Testis (tissue), 3 donors: ENCODE data around the gene CD300LF. TPM values are rescaled to one million over a fixed set of nuclear protein-coding genes. Genes with fewer than 3 reads are reported as not detected.

ENCODE experiments used
- DNase-seq: peaks from one replicate; pipeline ENCODE4 v3.0.0-alpha.2; 2019
- H3K27ac ChIP-seq, 2 donors: fragments of 200-600 bp; sonication (generic); one replicate each; pipeline ENCODE4 v1.5.1; 2019
- H3K27me3 ChIP-seq: fragments of 200-600 bp; sonication (generic); one replicate; pipeline ENCODE4 v1.5.1; 2019
- H3K36me3 ChIP-seq: fragments of 200-600 bp; sonication (generic); one replicate; pipeline ENCODE4 v1.5.1; 2017; ENCODE audit warnings: low read depth; ENCODE audit errors: missing control alignments
- H3K4me1 ChIP-seq: fragments of 200-600 bp; sonication (generic); one replicate; pipeline ENCODE4 v1.5.1; 2019
- H3K4me3 ChIP-seq, 2 donors: fragments of 200-600 bp; sonication (generic); one replicate each; pipeline ENCODE4 v1.5.1; 2017 to 2019
- H3K9me3 ChIP-seq: fragments of 200-600 bp; sonication (generic); one replicate; pipeline ENCODE4 v1.5.1; 2017
- POLR2A ChIP-seq: fragments of 450-650 bp; IDR thresholded peaks from one replicate; pipeline ENCODE4 v1.6.1; 2017; ENCODE audit warnings: antibody characterized with exemption, mild to moderate bottlenecking, moderate library complexity
- WGBS, 2 donors: methylation state at CpG; one replicate each; pipeline ENCODE4 v1.1.5; 2018; 5-methylcytosine and 5-hydroxymethylcytosine counted together
- intact Hi-C: fragments of 100-400 bp; cut with DNase I; formaldehyde crosslinking; loops from one replicate; pipeline ENCODE4 v1.15.1; 2023; ENCODE audit warnings: low total_unique reads
- polyA plus RNA-seq: library from polyadenylated mRNA; stranded (reverse); fragments of 350-450 nt; fragmentation: Illumina TruSeq; extraction: RNeasy Lipid Tissue Mini Kit (QIAGEN cat#74804); gene quantifications from one replicate; pipeline ENCODE4 v1.2.3, GENCODE V29; 2014; ENCODE audit warnings: low read depth, low replicate concordance; ENCODE audit not compliant: insufficient read depth
- total RNA-seq, 2 donors: library from RNA; depleted of rRNA; stranded (reverse); fragments of >200 nt; gene quantifications; one replicate each; pipeline ENCODE4 v1.2.3, GENCODE V29; 2016
- TF ChIP-seq, protein P1 (sequence below), 3 experiments: fragments of 450-650 bp in 2 of 3; fragments of 200-600 bp in 1 of 3; sonication (generic) in 1 of 3; IDR thresholded peaks; one replicate each; pipeline ENCODE4 v1.5.1; 2016 to 2019; ENCODE audit warnings: antibody characterized with exemption in 3 of 3, mild to moderate bottlenecking in 2 of 3, moderate library complexity in 1 of 3

Gene CD300LF
- total and polyA plus RNA-seq, 3 donors from 2014 or later = 0.43 to 1.1 (median 0.79) TPM

DNA sequence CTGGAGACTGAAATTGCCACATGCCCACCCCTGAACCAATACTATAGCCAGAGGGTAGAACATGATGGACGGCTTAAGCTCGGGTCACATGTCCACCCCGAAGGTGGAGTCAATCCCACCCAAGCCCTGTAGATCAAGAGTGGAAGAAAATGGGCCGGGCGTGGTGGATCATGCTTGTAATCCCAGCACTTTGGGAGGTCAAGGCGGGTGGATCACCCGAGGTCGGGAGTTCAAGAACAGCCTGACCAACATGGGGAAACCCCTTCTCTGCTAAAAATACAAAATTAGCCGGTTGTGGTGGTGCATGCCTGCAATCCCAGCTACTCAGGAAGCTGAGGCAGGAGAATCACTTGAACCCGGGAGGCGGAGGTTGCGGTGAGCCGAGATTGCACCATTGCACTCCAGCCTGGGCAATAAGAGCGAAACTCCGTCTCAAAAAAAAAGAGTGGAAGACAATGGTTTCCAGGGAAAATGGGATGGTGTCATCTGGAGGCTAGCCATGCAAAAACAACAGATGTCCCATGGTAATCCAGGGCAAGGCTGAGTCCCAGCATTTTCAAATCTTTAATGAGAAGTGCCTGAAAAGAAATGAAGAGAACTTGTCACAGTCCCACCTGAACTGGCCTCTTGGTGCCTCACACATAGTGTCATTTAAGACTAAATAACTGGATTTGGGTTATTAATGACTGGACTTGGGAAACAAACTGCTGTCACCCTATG lies 30.1 kb downstream of the CD300LF start:
- DNase-seq = no peak
- Histone ChIP-seq H3K27me3 (no peaks in the 10 kb centered on the region), H3K9me3 (no peaks in the 10 kb centered on the region), H3K27ac (no peak overlapping the region), H3K36me3 (no peaks in the 10 kb centered on the region), H3K4me1 (no peaks in the 10 kb centered on the region), H3K4me3 (no peak overlapping the region)
- TF ChIP-seq, protein P1, sequence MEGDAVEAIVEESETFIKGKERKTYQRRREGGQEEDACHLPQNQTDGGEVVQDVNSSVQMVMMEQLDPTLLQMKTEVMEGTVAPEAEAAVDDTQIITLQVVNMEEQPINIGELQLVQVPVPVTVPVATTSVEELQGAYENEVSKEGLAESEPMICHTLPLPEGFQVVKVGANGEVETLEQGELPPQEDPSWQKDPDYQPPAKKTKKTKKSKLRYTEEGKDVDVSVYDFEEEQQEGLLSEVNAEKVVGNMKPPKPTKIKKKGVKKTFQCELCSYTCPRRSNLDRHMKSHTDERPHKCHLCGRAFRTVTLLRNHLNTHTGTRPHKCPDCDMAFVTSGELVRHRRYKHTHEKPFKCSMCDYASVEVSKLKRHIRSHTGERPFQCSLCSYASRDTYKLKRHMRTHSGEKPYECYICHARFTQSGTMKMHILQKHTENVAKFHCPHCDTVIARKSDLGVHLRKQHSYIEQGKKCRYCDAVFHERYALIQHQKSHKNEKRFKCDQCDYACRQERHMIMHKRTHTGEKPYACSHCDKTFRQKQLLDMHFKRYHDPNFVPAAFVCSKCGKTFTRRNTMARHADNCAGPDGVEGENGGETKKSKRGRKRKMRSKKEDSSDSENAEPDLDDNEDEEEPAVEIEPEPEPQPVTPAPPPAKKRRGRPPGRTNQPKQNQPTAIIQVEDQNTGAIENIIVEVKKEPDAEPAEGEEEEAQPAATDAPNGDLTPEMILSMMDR (IDR thresholded peaks at IDR 0.05) = no peak
- no peak for TF ChIP-seq POLR2A
- intact Hi-C loops = no loop called here
- WGBS, 2 donors = 86 to 93% methylated on average over 11 to 15 of the region's 15 CpGs

DNA sequence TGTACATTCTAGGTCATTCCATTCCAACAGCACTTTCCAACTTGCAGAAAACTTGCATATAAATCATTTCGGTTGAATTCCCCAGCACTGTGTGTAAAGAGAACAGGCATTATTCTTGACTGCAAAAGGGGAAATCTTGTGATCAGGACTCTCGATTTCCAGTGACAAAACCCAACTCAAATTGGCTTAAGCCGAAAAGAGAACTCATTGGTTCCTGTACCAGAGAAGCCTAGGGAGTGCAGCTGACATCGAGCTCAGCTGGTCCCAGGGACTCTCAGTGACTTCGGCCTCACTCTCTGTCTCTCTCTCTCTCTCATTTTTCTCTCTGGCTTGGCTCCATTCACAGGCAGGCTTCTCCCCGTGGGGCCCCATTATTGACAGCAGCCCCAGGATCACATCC lies 30.7 kb downstream of the CD300LF start:
- Histone ChIP-seq H3K4me3 (no peak overlapping the region), H3K36me3 (no peaks in the 10 kb centered on the region), H3K4me1 (no peaks in the 10 kb centered on the region), H3K27ac (no peak overlapping the region), H3K9me3 (no peaks in the 10 kb centered on the region), H3K27me3 (no peaks in the 10 kb centered on the region)
- intact Hi-C loops = no loop called here
- no peak for DNase-seq
- 78 to 84% methylated on average over 6 of the region's 6 CpGs for WGBS, 2 donors
- no peak for TF ChIP-seq POLR2A
- TF ChIP-seq, protein P1 (IDR thresholded peaks at IDR 0.05) = no peak

- H3K36me3 ChIP-seq = no peaks in the 10 kb centered on the region
- H3K9me3 ChIP-seq = no peaks in the 10 kb centered on the region
- H3K27ac ChIP-seq = no peak overlapping the region
- 62 to 66% methylated on average over 3 to 5 of the region's 5 CpGs for WGBS, 2 donors
- no peaks in the 10 kb centered on the region for H3K4me1 ChIP-seq
- TF ChIP-seq, protein P1 (IDR thresholded peaks at IDR 0.05) = no peak
- no peak for TF ChIP-seq POLR2A
- no peak overlapping the region for H3K4me3 ChIP-seq
- intact Hi-C loops = no loop called here
- H3K27me3 ChIP-seq = no peaks in the 10 kb centered on the region
- DNase-seq = no peak
Observed at GRCh38 chr17:74680941-74681340, 31.8 kb downstream of the CD300LF start.

DNA sequence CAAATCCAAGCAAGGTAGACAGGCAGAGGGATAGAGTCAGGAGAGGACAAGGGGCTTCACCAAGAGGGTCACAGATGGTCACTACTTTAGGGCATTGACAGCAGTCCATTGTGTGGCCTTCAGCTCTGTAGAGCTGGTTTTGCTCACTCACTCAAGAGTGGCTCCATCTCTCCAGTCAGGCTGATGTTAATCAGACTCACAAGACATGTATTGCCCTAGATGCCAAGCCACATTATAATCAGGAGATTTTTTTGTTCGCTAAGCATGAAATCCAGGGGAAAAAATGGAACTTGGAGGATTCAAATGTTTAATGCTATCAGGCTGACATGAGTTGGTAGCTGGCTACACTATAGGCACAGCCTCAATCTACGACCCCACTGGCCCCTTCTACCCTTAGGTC lies 32.5 kb downstream of the CD300LF start:
- intact Hi-C loops = no loop called here
- Histone ChIP-seq H3K27me3 (no peaks in the 10 kb centered on the region), H3K4me1 (no peaks in the 10 kb centered on the region), H3K27ac (no peak overlapping the region), H3K4me3 (no peak overlapping the region), H3K9me3 (no peaks in the 10 kb centered on the region), H3K36me3 (no peaks in the 10 kb centered on the region)
- TF ChIP-seq POLR2A = no peak
- TF ChIP-seq, protein P1 (IDR thresholded peaks at IDR 0.05) = no peak
- WGBS, 2 donors = 75 to 82% methylated on average over 2 of the region's 2 CpGs
- DNase-seq = no peak

- TF ChIP-seq POLR2A = no peak
- TF ChIP-seq, protein P1 (IDR thresholded peaks at IDR 0.05) = no peak
- Histone ChIP-seq H3K27ac (no peak overlapping the region), H3K4me1 (no peaks in the 10 kb centered on the region), H3K27me3 (no peaks in the 10 kb centered on the region), H3K4me3 (no peak overlapping the region), H3K9me3 (no peaks in the 10 kb centered on the region), H3K36me3 (no peaks in the 10 kb centered on the region)
- intact Hi-C loops = no loop called here
- WGBS, 2 donors = 79 to 92% methylated on average over 2 of the region's 2 CpGs
- DNase-seq = no peak
Observed at GRCh38 chr17:74679374-74679773, 33.3 kb downstream of the CD300LF start.
